HCT116 (cell line): ENCODE measurements around the gene MOB3B. TPM values are rescaled to one million over a fixed set of nuclear protein-coding genes. Genes with fewer than 3 reads are reported as not detected.

Experiments
- ATAC-seq: fragments of 200-7000 bp; cut with Tn5 transposase; 2 replicates; pipeline ENCODE4 v1.9.1; 2020; ENCODE audit warnings: mild to moderate bottlenecking, moderate library complexity
- BruUV-seq: library from RNA; stranded (reverse); fragments of 400-500 nt; replicated peaks from 2 replicates; lab custom pipeline; 2021; lab: Mats Ljungman, UMichigan
- CTCF ChIA-PET: fragments of 300-600 bp; sonication (Branson Sonifier 250); formaldehyde crosslinking; loops from one replicate; lab custom pipeline; 2021; ENCODE audit warnings: antibody characterized with exemption; lab: Charles Lee
- POLR2A ChIA-PET: fragments of 300-600, 350-600 bp; sonication (Branson Sonifier 250); formaldehyde crosslinking; loops from one replicate; lab custom pipeline; 2021; ENCODE audit warnings: antibody characterized with exemption; lab: Charles Lee
- RAD21 ChIA-PET, 2 experiments: fragments of 300-600 bp; sonication (Branson Sonifier 250); formaldehyde crosslinking; loops; one replicate each; lab custom pipeline; 2023; ENCODE audit warnings: low total read pairs in 2 of 2; ENCODE audit not compliant: uncharacterized antibody in 2 of 2, unreplicated experiment in 2 of 2, low non-redundant PET in 1 of 2; lab: Charles Lee
- DNase-seq: peaks from one replicate; pipeline ENCODE4 v3.0.0-alpha.2; 2010; ENCODE audit warnings: low read depth, low spot score
- H2AFZ ChIP-seq: fragments of 200-600 bp; shearing (Covaris generic), sonication (generic); 2 replicates; pipeline ENCODE4 v1.6.1; 2017; ENCODE audit warnings: low read depth, mixed run types, mixed read lengths, antibody characterized with exemption, low read length; ENCODE audit not compliant: poor library complexity, severe bottlenecking
- H3K27ac ChIP-seq: 2 replicates; pipeline ENCODE4 v1.5.1; 2012; ENCODE audit warnings: low read depth, low read length
- H3K27me3 ChIP-seq: fragments of 200-600 bp; sonication (generic); 2 replicates; pipeline ENCODE4 v1.6.1; 2016; ENCODE audit warnings: mixed run types, low read length, mixed read lengths; ENCODE audit not compliant: insufficient read depth
- H3K36me3 ChIP-seq, 2 experiments: fragments of 200-500 bp in 1 of 2; fragments of 200-600 bp in 1 of 2; sonication (Bioruptor generic) in 1 of 2; sonication (generic) in 1 of 2; 2 replicates each; pipeline versions ENCODE4 v1.5.1 to v1.6.1; 2014 to 2016; ENCODE audit warnings: low read length in 2 of 2, inconsistent platforms in 1 of 2, mixed read lengths in 1 of 2, mixed run types in 1 of 2; ENCODE audit not compliant: insufficient read depth in 2 of 2, control insufficient read depth in 1 of 2
- H3K4me1 ChIP-seq, 2 experiments: fragments of 200-600 bp in 1 of 2; sonication (generic) in 1 of 2; 2 replicates each; pipeline versions ENCODE4 v1.5.1 to v1.6.1; 2012 to 2017; ENCODE audit warnings: low read length in 2 of 2, inconsistent platforms in 1 of 2, mild to moderate bottlenecking in 1 of 2, mixed read lengths in 1 of 2, mixed run types in 1 of 2, moderate library complexity in 1 of 2; ENCODE audit not compliant: insufficient read depth in 2 of 2, control insufficient read depth in 1 of 2
- H3K4me2 ChIP-seq: fragments of 200-600 bp; sonication (generic); 2 replicates; pipeline ENCODE4 v1.6.1; 2017; ENCODE audit warnings: mixed run types, low read length, mixed read lengths
- H3K4me3 ChIP-seq, 2 experiments: fragments of 200-600 bp in 1 of 2; sonication (generic) in 1 of 2; replicated peaks in 1 of 2; 2 replicates each; pipeline ENCODE4 v1.5.1; 2011 to 2016; ENCODE audit warnings: low read length in 2 of 2, control low read depth in 1 of 2, low read depth in 1 of 2, mild to moderate bottlenecking in 1 of 2, mixed read lengths in 1 of 2, mixed run types in 1 of 2
- H3K79me2 ChIP-seq: fragments of 200-600 bp; sonication (generic); 2 replicates; pipeline ENCODE4 v1.6.1; 2017; ENCODE audit warnings: mild to moderate bottlenecking, mixed run types, low read length, moderate library complexity, mixed read lengths; ENCODE audit not compliant: insufficient read depth
- H3K9ac ChIP-seq: fragments of 200-600 bp; sonication (generic); 2 replicates; pipeline ENCODE4 v1.6.1; 2016; ENCODE audit warnings: low read length, mixed read lengths
- H3K9me2 ChIP-seq: fragments of 200-600 bp; sonication (generic), shearing (Covaris generic); 2 replicates; pipeline ENCODE4 v1.6.1; 2017; ENCODE audit warnings: mixed run types, mild to moderate bottlenecking, moderate library complexity; ENCODE audit not compliant: insufficient read depth
- H3K9me3 ChIP-seq, 2 experiments: fragments of 200-500 bp in 1 of 2; fragments of 200-600 bp in 1 of 2; sonication (Bioruptor generic) in 1 of 2; sonication (generic) in 1 of 2; 2 replicates each; pipeline ENCODE4 v1.6.1; 2014 to 2017; ENCODE audit warnings: low read length in 2 of 2, mixed read lengths in 2 of 2, inconsistent platforms in 1 of 2, low read depth in 1 of 2, mild to moderate bottlenecking in 1 of 2, mixed run types in 1 of 2, moderate library complexity in 1 of 2; ENCODE audit not compliant: control insufficient read depth in 1 of 2, insufficient read depth in 1 of 2
- H4K20me1 ChIP-seq: fragments of 200-600 bp; sonication (generic), shearing (Covaris generic); 2 replicates; pipeline ENCODE4 v1.6.1; 2017; ENCODE audit warnings: mixed run types, mild to moderate bottlenecking, moderate library complexity; ENCODE audit not compliant: insufficient read depth
- ATF3 ChIP-seq: IDR thresholded peaks from 2 replicates; pipeline ENCODE4 v1.6.1; 2012
- EGR1 ChIP-seq: IDR thresholded peaks from 2 replicates; pipeline ENCODE4 v1.6.1; 2012; ENCODE audit warnings: low read depth
- EZH2phosphoT487 ChIP-seq: fragments of 200-600 bp; IDR thresholded peaks from 2 replicates; pipeline ENCODE4 v1.6.1; 2018; ENCODE audit warnings: antibody characterized with exemption, borderline replicate concordance
- FOSL1 ChIP-seq: IDR thresholded peaks from 2 replicates; pipeline ENCODE4 v1.6.1; 2012; ENCODE audit warnings: low read depth
- MAX ChIP-seq: IDR thresholded peaks from 2 replicates; pipeline ENCODE4 v1.6.1; 2012
- SP1 ChIP-seq: IDR thresholded peaks from 2 replicates; pipeline ENCODE4 v1.6.1; 2012; ENCODE audit warnings: low read depth
- YY1 ChIP-seq: IDR thresholded peaks from 2 replicates; pipeline ENCODE4 v1.6.1; 2011; ENCODE audit warnings: low read length, low read depth, moderate library complexity, mild to moderate bottlenecking; ENCODE audit not compliant: insufficient replicate concordance; ENCODE audit errors: extremely low read depth
- ZBTB33 ChIP-seq: IDR thresholded peaks from 2 replicates; pipeline ENCODE4 v1.6.1; 2011; ENCODE audit warnings: mild to moderate bottlenecking, low read length, moderate library complexity; ENCODE audit not compliant: insufficient replicate concordance; ENCODE audit errors: extremely low read depth
- intact Hi-C: fragments of 100-400 bp; cut with micrococcal nuclease; formaldehyde crosslinking; loops from 2 replicates; pipeline ENCODE4 v1.10.0; 2022
- total RNA-seq: library from RNA; stranded (reverse); gene quantifications from one replicate; pipeline ENCODE4 v1.2.1, GENCODE V29; 2021; ENCODE audit not compliant: unreplicated experiment

Gene MOB3B
- total RNA-seq, 1 experiment from 2014 or later, result 1.2 TPM

GRCh38 chr9:27384262-27385014, 145.2 kb downstream of the MOB3B start:
- Histone ChIP-seq H3K27me3 (peaks cover 43% of the 10 kb centered on the region; the same call in 1 of the 2 replicates), H3K9ac (no peak overlapping the region), H3K9me2 (no peaks in the 10 kb centered on the region), H3K79me2 (no peaks in the 10 kb centered on the region), H3K4me3 (no peak overlapping the region), H2AFZ (no peak overlapping the region), H3K36me3 (no peaks in the 10 kb centered on the region), H3K27ac (no peak overlapping the region), H3K4me2 (no peak overlapping the region), H4K20me1 (no peaks in the 10 kb centered on the region), H3K9me3 (no peaks in the 10 kb centered on the region), H3K4me1 (no peaks in the 10 kb centered on the region)
- RAD21 ChIA-PET, result no interaction called here
- intact Hi-C loops, result loop anchor here (5.0 kb wide), 1 partner anchor 47 kb away; no protein-coding TSS in a partner anchor
- DNase-seq, result no peak
- ATAC-seq, result no peak
- BruUV-seq, result no TSS peak
- TF ChIP-seq MAX, result no peak
- TF ChIP-seq EGR1, result no peak
- no peak for TF ChIP-seq YY1
- no peak for TF ChIP-seq ZBTB33
- no peak for TF ChIP-seq EZH2phosphoT487
- no peak for TF ChIP-seq ATF3
- no peak for TF ChIP-seq SP1
- no peak for TF ChIP-seq FOSL1
- POLR2A ChIA-PET, result no interaction called here
- CTCF ChIA-PET, result no interaction called here
